Measurements from ENCODE around the gene KRTAP1-4.

GRCh38 chr17:41013181-41013580 lies 16.8 kb downstream of the KRTAP1-4 start:
- TF ChIP-seq CTCF (IDR thresholded peaks at IDR 0.05) (no peak), EP300 (IDR thresholded peaks at IDR 0.05) (no peak), POLR2AphosphoS5 (IDR thresholded peaks at IDR 0.05) (no peak), POLR2A (IDR thresholded peaks at IDR 0.05) (no peak)

Measured in sigmoid colon (tissue), 4 donors.